OCI-LY7 (cell line): ENCODE results near the gene ADAMTSL4. TPM values are rescaled to one million over a fixed set of nuclear protein-coding genes. Genes with fewer than 3 reads are reported as not detected.

Source experiments
- Bru-seq: library from RNA; stranded (reverse); fragments of 400-500 nt; gene quantifications from one replicate; lab custom pipeline; 2021; lab: Mats Ljungman, UMichigan
- BruChase-seq, 2 experiments: library from RNA; stranded (reverse); fragments of 400-500 nt; gene quantifications; one replicate each; lab custom pipeline; 2021; lab: Mats Ljungman, UMichigan
- BruUV-seq: library from RNA; stranded (reverse); fragments of 400-500 nt; replicated peaks from 2 replicates; lab custom pipeline; 2021; lab: Mats Ljungman, UMichigan
- CTCF ChIA-PET: fragments of 300-600 bp; sonication (Branson Sonifier 250); formaldehyde crosslinking; loops from one replicate; lab custom pipeline; 2022; ENCODE audit warnings: antibody characterized with exemption; ENCODE audit not compliant: unreplicated experiment; lab: Charles Lee
- POLR2A ChIA-PET: fragments of 300-600 bp; sonication (Branson Sonifier 250); formaldehyde crosslinking; loops from one replicate; lab custom pipeline; 2022; ENCODE audit warnings: antibody characterized with exemption; lab: Charles Lee
- DNase-seq: peaks from one replicate; pipeline ENCODE4 v3.0.0-alpha.2; 2015; ENCODE audit warnings: low spot score
- H2AFZ ChIP-seq: fragments of 200-600 bp; sonication (generic), shearing (Covaris generic); 2 replicates; pipeline ENCODE4 v1.6.1; 2014; ENCODE audit warnings: mild to moderate bottlenecking, antibody characterized with exemption, low read length, moderate library complexity
- H3K27ac ChIP-seq: fragments of 200-600 bp; sonication (generic); 2 replicates; pipeline ENCODE4 v1.5.1; 2014; ENCODE audit warnings: mixed run types, low read depth, mild to moderate bottlenecking, moderate library complexity, low read length, inconsistent platforms; ENCODE audit not compliant: poor library complexity, severe bottlenecking
- H3K36me3 ChIP-seq: fragments of 200-600 bp; sonication (generic); 2 replicates; pipeline ENCODE4 v1.6.1; 2014; ENCODE audit warnings: mild to moderate bottlenecking, antibody characterized with exemption, low read length, moderate library complexity, mixed read lengths; ENCODE audit not compliant: insufficient read depth
- H3K4me1 ChIP-seq: fragments of 200-600 bp; sonication (generic); 2 replicates; pipeline ENCODE4 v1.5.1; 2014; ENCODE audit warnings: mild to moderate bottlenecking, low read length; ENCODE audit not compliant: insufficient read depth, poor library complexity, severe bottlenecking
- H3K4me2 ChIP-seq: fragments of 200-600 bp; sonication (generic); 2 replicates; pipeline ENCODE4 v1.6.1; 2014; ENCODE audit warnings: mild to moderate bottlenecking, low read length
- H3K4me3 ChIP-seq: fragments of 200-600 bp; sonication (generic); 2 replicates; pipeline ENCODE4 v1.5.1; 2014; ENCODE audit warnings: mild to moderate bottlenecking, low read depth, low read length; ENCODE audit not compliant: poor library complexity, severe bottlenecking
- H3K79me2 ChIP-seq: fragments of 200-600 bp; sonication (generic); 2 replicates; pipeline ENCODE4 v1.6.1; 2016; ENCODE audit warnings: low read depth, mild to moderate bottlenecking, low read length, moderate library complexity, mixed read lengths; ENCODE audit not compliant: insufficient read depth
- H3K9me2 ChIP-seq: fragments of 200-600 bp; sonication (generic); 2 replicates; pipeline ENCODE4 v1.6.1; 2016; ENCODE audit warnings: mild to moderate bottlenecking, low read length, mixed read lengths; ENCODE audit not compliant: insufficient read depth
- H3K9me3 ChIP-seq: fragments of 200-600 bp; sonication (generic); 2 replicates; pipeline ENCODE4 v1.6.1; 2014; ENCODE audit warnings: mild to moderate bottlenecking, mixed run types, low read length, mixed read lengths
- H4K20me1 ChIP-seq: fragments of 200-600 bp; sonication (generic); 2 replicates; pipeline ENCODE4 v1.6.1; 2014; ENCODE audit warnings: mild to moderate bottlenecking, antibody characterized with exemption, low read length, moderate library complexity, mixed read lengths; ENCODE audit not compliant: insufficient read depth
- EZH2phosphoT487 ChIP-seq: fragments of 200-600 bp; sonication (generic); IDR thresholded peaks from 2 replicates; pipeline ENCODE4 v1.6.1; 2018; ENCODE audit warnings: low read depth, borderline replicate concordance, mild to moderate bottlenecking, mixed run types, antibody characterized with exemption, low read length, moderate library complexity, mixed read lengths
- intact Hi-C: fragments of 100-400 bp; cut with micrococcal nuclease; formaldehyde crosslinking; loops from one replicate; pipeline ENCODE4 v1.10.0; 2022; ENCODE audit not compliant: unreplicated experiment
- long read RNA-seq: library from polyadenylated mRNA; stranded (forward); transcript quantifications from one replicate; pipeline ENCODE4 v2.0.0, GENCODE V29; 2022
- total RNA-seq, 2 experiments: library from RNA; depleted of rRNA in 1 of 2; stranded (reverse); fragments of >200 nt in 1 of 2; shearing (Covaris generic) in 1 of 2; gene quantifications; 2 replicates each; pipeline ENCODE4 v1.2.3, GENCODE V29; 2014 to 2022
- TF ChIP-seq, protein P1 (sequence below): fragments of 200-600 bp; sonication (generic); conservative IDR thresholded peaks from 2 replicates; pipeline ENCODE4 v1.5.1; 2014; ENCODE audit warnings: mild to moderate bottlenecking, antibody characterized with exemption, low read length, moderate library complexity, mixed read lengths

ADAMTSL4 gene
- not detected in 2 replicates for total RNA-seq (2014; rRNA removed; shearing (Covaris generic))
- total RNA-seq (2022): 0.24 TPM in 1 of 2 replicates, not detected in the other
- Bru-seq, nascent RNA: percentile 13 among the genes with signal in this experiment
- BruChase-seq, experiment 1, labeled RNA remaining after a 6-hour chase: percentile 9 among the genes with signal in this experiment
- percentile 15 among the genes with signal in this experiment for BruChase-seq, experiment 2, labeled RNA remaining after a 2-hour chase
- long read RNA-seq: 0 reads

DNA sequence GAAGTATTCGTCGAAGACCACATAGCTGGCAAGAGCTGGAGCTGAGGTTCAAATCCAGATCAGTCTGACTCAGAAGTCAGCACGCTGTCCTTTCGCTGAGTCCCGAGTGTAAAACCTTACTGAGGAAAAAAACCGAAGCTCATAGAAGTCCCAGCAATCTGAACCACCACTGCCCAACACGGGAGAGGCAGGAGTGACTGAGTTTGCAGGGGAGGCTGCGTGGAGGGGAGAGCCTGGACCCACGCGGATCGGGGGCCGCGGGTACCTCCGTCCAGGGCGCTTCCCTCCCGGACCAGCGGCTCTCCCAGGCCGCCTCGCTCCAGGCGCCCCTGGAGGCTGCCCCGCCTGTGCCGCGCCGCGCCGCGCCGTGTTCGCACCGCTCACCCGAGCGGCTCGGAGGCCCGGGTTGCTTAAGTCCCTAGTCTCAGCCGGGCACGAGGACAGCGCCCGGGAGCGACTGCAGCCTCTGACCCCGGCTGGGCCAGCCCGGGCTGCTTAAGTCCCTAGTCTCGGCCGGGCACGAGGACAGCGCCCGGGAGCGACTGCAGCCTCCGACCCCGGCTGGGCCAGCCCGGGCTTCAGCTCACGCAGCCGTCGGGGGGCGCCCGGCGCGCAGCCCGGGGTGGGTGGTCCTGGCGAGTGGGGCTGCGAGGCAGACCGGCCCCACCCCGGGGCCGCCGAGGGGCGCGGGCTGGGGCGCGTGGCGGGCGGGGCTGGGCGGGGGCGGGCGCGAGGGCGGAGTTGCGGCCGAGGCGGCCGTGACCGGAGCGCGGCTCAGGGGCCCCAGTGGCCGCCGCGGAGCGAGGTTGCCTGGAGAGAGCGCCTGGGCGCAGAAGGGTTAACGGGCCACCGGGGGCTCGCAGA, at the start of gene ADAMTSL4:
Gene ADAMTSL4, plus strand, starts transcription at position 777 of the 864 bp plus-strand sequence. CDS start 2,881 bp downstream, outside the sequence.
- intact Hi-C loops: no loop called here
- H3K79me2 ChIP-seq: no peaks in the 10 kb centered on the region
- CTCF ChIA-PET: no interaction called here
- TF ChIP-seq, protein P1, sequence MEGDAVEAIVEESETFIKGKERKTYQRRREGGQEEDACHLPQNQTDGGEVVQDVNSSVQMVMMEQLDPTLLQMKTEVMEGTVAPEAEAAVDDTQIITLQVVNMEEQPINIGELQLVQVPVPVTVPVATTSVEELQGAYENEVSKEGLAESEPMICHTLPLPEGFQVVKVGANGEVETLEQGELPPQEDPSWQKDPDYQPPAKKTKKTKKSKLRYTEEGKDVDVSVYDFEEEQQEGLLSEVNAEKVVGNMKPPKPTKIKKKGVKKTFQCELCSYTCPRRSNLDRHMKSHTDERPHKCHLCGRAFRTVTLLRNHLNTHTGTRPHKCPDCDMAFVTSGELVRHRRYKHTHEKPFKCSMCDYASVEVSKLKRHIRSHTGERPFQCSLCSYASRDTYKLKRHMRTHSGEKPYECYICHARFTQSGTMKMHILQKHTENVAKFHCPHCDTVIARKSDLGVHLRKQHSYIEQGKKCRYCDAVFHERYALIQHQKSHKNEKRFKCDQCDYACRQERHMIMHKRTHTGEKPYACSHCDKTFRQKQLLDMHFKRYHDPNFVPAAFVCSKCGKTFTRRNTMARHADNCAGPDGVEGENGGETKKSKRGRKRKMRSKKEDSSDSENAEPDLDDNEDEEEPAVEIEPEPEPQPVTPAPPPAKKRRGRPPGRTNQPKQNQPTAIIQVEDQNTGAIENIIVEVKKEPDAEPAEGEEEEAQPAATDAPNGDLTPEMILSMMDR: 0 out of 2 replicates have a peak, but pooled peaks have one; percentile 38
- no peak for TF ChIP-seq EZH2phosphoT487
- no peaks in the 10 kb centered on the region for H3K36me3 ChIP-seq
- no peaks in the 10 kb centered on the region for H3K9me3 ChIP-seq
- POLR2A ChIA-PET: interaction anchor here (0.5 to 1.2 kb wide), 2 partner anchors 10 to 12 kb away, joined by 3 read pairs; no protein-coding TSS in a partner anchor
- H3K27ac ChIP-seq: no peak within 1 kb of the TSS
- H3K4me2 ChIP-seq: peak within 1 kb of the TSS; percentile 95
- peak within 1 kb of the TSS; percentile 69 for H2AFZ ChIP-seq
- H4K20me1 ChIP-seq: no peaks in the 10 kb centered on the region
- DNase-seq: peak; percentile 38
- no TSS peak for BruUV-seq
- H3K4me1 ChIP-seq: peaks cover 9% of the 10 kb centered on the region
- peak within 1 kb of the TSS; percentile 65 for H3K4me3 ChIP-seq
- H3K9me2 ChIP-seq: no peaks in the 10 kb centered on the region

DNA sequence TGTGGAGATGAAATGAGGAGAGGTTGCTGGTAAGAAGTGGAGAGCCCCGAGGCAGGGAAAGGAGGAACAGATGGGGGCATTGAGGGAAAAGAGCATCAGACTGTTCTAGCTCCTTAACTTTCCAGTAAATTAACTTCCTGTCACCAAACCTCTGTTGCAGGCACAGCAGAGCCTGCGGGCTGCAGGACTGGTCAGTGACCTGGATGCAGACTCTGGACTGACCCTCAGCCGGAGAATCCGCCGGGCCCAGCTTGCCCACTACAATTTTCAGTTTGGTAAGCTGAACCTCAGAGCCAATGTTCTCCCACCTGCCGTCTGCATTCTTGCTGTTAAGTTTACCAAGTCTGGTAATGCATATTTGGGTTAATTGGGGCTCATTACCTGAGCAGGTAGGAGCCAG, 43.8 kb upstream of the ADAMTSL4 start:
- Histone ChIP-seq H4K20me1 (no peaks in the 10 kb centered on the region), H3K36me3 (peaks cover 51% of the 10 kb centered on the region; the same call in 1 of the 2 replicates), H3K27ac (no peak overlapping the region), H2AFZ (no peak overlapping the region), H3K4me1 (peaks cover 5% of the 10 kb centered on the region), H3K4me3 (no peak overlapping the region), H3K9me2 (no peaks in the 10 kb centered on the region), H3K4me2 (no peak overlapping the region), H3K79me2 (no peaks in the 10 kb centered on the region), H3K9me3 (no peaks in the 10 kb centered on the region)
- POLR2A ChIA-PET: no interaction called here
- intact Hi-C loops: no loop called here
- no peak for DNase-seq
- no TSS peak for BruUV-seq
- TF ChIP-seq, protein P1: no peak
- no peak for TF ChIP-seq EZH2phosphoT487
- CTCF ChIA-PET: no interaction called here
